A549 (cell line): Measurements from ENCODE around the gene KRT222.

ENCODE experiments used
- CBX2 ChIP-seq: fragments of 200-600 bp; sonication (generic); IDR thresholded peaks from 2 replicates; pipeline ENCODE4 v1.6.1; 2016; ENCODE audit warnings: low read depth, mild to moderate bottlenecking, borderline replicate concordance
- CEBPB ChIP-seq, 2 experiments: fragments of >200 bp in 1 of 2; sonication (Bioruptor Twin) in 1 of 2; formaldehyde crosslinking in 1 of 2; IDR thresholded peaks; 2 replicates each; pipeline ENCODE4 v1.6.1; 2012 to 2016
- ESRRA ChIP-seq: fragments of 150-350 bp; IDR thresholded peaks from 2 replicates; pipeline ENCODE4 v1.6.1; 2014; ENCODE audit warnings: mild to moderate bottlenecking, low read length, borderline replicate concordance
- FOSL2 ChIP-seq, 2 experiments: fragments of 450-650 bp in 1 of 2; fragments of >200 bp in 1 of 2; sonication (Bioruptor Twin) in 1 of 2; formaldehyde crosslinking; IDR thresholded peaks; 2 replicates each; pipeline versions ENCODE4 v1.5.0 to v1.6.1; 2016 to 2020; ENCODE audit warnings: mild to moderate bottlenecking in 1 of 2, moderate library complexity in 1 of 2
- MYC ChIP-seq: IDR thresholded peaks from 2 replicates; pipeline ENCODE4 v1.6.1; 2012; ENCODE audit warnings: mild to moderate bottlenecking, inconsistent platforms, low read length, improper control_type of control experiment, borderline replicate concordance
- POLR2A ChIP-seq: IDR thresholded peaks from 2 replicates; pipeline ENCODE4 v1.6.1; 2012; ENCODE audit warnings: mild to moderate bottlenecking, low read length
- RAD21 ChIP-seq, 2 experiments: fragments of >200 bp in 1 of 2; sonication (Bioruptor Twin) in 1 of 2; formaldehyde crosslinking in 1 of 2; IDR thresholded peaks in 1 of 2; conservative IDR thresholded peaks in 1 of 2; 2 replicates in 1 of 2; 3 replicates in 1 of 2; pipeline ENCODE4 v1.6.1; 2012 to 2018; ENCODE audit warnings: inconsistent platforms in 1 of 2
- RFX5 ChIP-seq: fragments of 450-650 bp; IDR thresholded peaks from 2 replicates; pipeline ENCODE4 v1.7.1; 2014; ENCODE audit warnings: antibody characterized with exemption, mild to moderate bottlenecking, moderate library complexity
- SMC3 ChIP-seq: fragments of >200 bp; sonication (Bioruptor Twin); formaldehyde crosslinking; IDR thresholded peaks from 3 replicates; pipeline ENCODE4 v1.6.1; 2018; ENCODE audit warnings: inconsistent platforms
- SREBF2 ChIP-seq: fragments of 450-650 bp; IDR thresholded peaks from 2 replicates; pipeline ENCODE4 v1.6.1; 2014; ENCODE audit warnings: mild to moderate bottlenecking, moderate library complexity
- TF ChIP-seq, protein P1 (sequence below): fragments of 450-650 bp; IDR thresholded peaks from 2 replicates; pipeline ENCODE4 v1.6.1; 2014; ENCODE audit warnings: antibody characterized with exemption
- TF ChIP-seq, protein P2 (sequence below): fragments of >200 bp; sonication (Bioruptor Twin); formaldehyde crosslinking; IDR thresholded peaks from 3 replicates; pipeline ENCODE4 v1.5.1; 2016
- TF ChIP-seq, protein P3 (sequence below): IDR thresholded peaks from 2 replicates; pipeline ENCODE4 v1.6.1; 2012
- TF ChIP-seq, protein P4 (sequence below): IDR thresholded peaks from 2 replicates; pipeline ENCODE4 v1.6.1; 2012; ENCODE audit warnings: low read depth, borderline replicate concordance

DNA sequence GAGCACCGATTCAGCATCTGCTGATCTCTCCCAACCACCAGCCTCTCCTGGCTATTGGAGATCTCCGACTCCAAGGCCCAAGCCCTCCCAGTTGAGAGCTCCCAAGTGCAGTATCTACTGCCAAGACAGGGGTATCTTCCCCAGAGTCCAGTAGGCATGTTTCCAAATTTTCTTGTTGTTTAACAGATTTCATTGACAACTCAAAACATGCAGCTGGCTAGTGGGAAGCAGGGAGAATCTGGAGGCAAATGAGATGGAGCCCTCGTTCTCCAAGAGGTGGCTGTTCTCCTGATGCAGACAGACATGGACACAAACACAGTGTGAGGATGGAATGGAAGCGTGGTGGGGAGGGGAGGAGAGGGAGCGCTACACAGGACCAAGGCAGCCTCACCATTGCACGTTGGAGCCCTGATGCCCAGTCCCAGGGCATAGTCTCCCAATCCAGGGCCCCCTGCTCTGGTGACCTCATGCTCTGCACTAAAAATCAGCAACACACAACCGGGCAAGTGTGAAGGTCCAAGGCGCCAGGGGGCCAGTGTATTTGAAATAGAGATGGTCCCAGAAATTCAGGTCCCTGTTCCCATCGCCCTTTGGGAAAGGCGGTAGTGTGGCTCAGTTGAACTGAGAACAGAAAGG lies 49.0 kb downstream of the KRT222 start:
- TF ChIP-seq, protein P1, sequence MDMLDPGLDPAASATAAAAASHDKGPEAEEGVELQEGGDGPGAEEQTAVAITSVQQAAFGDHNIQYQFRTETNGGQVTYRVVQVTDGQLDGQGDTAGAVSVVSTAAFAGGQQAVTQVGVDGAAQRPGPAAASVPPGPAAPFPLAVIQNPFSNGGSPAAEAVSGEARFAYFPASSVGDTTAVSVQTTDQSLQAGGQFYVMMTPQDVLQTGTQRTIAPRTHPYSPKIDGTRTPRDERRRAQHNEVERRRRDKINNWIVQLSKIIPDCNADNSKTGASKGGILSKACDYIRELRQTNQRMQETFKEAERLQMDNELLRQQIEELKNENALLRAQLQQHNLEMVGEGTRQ: no peak
- TF ChIP-seq RAD21 (conservative IDR thresholded peaks at IDR 0.05 in 1 of 2, IDR thresholded peaks at IDR 0.05 in 1 of 2): no peak
- no peak for TF ChIP-seq POLR2A
- TF ChIP-seq, protein P2, sequence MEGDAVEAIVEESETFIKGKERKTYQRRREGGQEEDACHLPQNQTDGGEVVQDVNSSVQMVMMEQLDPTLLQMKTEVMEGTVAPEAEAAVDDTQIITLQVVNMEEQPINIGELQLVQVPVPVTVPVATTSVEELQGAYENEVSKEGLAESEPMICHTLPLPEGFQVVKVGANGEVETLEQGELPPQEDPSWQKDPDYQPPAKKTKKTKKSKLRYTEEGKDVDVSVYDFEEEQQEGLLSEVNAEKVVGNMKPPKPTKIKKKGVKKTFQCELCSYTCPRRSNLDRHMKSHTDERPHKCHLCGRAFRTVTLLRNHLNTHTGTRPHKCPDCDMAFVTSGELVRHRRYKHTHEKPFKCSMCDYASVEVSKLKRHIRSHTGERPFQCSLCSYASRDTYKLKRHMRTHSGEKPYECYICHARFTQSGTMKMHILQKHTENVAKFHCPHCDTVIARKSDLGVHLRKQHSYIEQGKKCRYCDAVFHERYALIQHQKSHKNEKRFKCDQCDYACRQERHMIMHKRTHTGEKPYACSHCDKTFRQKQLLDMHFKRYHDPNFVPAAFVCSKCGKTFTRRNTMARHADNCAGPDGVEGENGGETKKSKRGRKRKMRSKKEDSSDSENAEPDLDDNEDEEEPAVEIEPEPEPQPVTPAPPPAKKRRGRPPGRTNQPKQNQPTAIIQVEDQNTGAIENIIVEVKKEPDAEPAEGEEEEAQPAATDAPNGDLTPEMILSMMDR: no peak; the same call in 2 of the 3 replicates
- no peak for TF ChIP-seq CEBPB (IDR thresholded peaks at IDR 0.05)
- TF ChIP-seq, protein P3, sequence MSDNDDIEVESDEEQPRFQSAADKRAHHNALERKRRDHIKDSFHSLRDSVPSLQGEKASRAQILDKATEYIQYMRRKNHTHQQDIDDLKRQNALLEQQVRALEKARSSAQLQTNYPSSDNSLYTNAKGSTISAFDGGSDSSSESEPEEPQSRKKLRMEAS: no peak
- TF ChIP-seq MYC: no peak
- no peak for TF ChIP-seq CBX2
- TF ChIP-seq SMC3: no peak
- no peak for TF ChIP-seq FOSL2 (IDR thresholded peaks at IDR 0.05)
- no peak for TF ChIP-seq FOSL2 (CRISPR knock-in tag; IDR thresholded peaks at IDR 0.05)
- TF ChIP-seq ESRRA: no peak
- TF ChIP-seq, protein P4, sequence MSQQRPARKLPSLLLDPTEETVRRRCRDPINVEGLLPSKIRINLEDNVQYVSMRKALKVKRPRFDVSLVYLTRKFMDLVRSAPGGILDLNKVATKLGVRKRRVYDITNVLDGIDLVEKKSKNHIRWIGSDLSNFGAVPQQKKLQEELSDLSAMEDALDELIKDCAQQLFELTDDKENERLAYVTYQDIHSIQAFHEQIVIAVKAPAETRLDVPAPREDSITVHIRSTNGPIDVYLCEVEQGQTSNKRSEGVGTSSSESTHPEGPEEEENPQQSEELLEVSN: no peak
- no peak for TF ChIP-seq RFX5
- TF ChIP-seq SREBF2: no peak
